HTR-8/SVneo (cell line): ENCODE data around the gene ROR1.
A peak's percentile ranks its signal among the peaks of the same experiment; 100 is the strongest.
"Not testable (repeated sequence)": the region's sequence is repeated elsewhere in the genome, so short reads cannot be mapped to it uniquely, and the experiment has no call there.

ENCODE experiments used
- DNase-seq: peaks from one replicate; pipeline ENCODE4 v3.0.0; 2011; ENCODE audit warnings: low spot score, mixed read lengths; ENCODE audit not compliant: insufficient read length
- FAIRE-seq: peaks from 2 replicates; lab custom pipeline; 2011; peaks lifted over from hg19 to GRCh38; lab: Jason Lieb, UNC

The ROR1 gene

DNA sequence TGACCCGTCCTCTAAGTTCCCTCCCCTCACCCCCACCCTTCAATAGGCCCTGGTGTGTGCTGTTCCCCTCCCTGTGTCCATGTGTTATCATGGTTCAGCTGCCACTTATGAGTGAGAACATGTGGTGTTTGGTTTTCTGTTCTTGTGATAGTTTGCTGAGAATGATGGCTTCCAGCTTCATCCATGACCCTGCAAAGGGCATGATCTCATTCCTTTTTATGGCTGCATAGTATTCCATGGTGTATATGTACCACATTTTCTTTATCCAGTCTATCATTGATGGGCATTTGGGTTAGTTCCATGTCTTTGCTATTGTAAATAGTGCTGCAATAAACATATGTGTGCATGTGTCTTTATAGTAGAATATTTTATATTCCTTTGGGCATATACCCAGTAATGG is 330.8 kb downstream of the ROR1 start:
- not testable (repeated sequence) for DNase-seq, FAIRE-seq

- no peak for FAIRE-seq
- DNase-seq = no peak
Measured at GRCh38 chr1:64107118-64107519, 333.3 kb downstream of the ROR1 start.

- FAIRE-seq (no peak), DNase-seq (no peak)
Measured at GRCh38 chr1:64107632-64108031, 333.8 kb downstream of the ROR1 start.

DNA sequence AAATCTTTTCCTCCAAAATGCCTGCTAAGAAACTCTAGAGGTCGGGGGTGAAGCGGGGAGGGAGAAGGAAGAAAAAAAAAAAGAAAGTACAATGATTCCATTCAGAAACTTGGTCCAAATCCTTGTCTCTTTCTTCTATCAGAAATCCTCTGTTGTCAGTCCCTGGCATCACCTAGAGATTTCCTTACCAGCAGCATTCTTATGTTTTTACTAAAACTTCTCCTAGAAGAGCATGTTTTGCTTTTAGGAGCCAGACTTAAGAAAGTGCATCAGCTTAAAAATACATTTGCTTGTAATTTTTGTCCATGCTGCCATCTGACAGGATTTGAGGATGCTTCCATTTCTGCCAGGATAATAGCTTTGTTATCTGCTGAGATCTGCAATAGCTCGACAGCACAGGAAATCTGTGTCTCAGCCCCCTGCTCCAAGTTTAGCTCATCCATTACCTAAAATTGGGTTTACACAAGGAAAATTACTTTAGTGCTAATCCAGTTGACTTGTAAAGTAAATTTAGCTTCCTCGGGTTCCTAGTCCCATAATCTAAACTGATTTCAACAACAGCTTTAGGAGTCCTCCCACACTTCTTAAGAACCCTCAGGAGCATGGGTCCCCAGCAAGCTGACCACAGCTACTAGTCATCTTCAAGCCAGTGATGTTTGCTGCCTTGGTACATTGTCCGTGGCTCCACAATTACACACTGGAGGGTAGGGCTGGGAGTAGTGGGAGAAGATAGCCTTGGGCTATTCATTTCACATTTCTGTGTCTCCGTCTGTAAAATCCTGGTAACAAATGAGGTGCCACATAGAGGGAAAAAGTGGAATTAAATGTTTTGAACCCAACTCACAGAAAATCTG is 337.3 kb downstream of the ROR1 start:
- no peak for DNase-seq
- FAIRE-seq = no peak

GRCh38 chr1:64111787-64112186 is 338.0 kb downstream of the ROR1 start:
- DNase-seq = no peak
- FAIRE-seq = no peak

DNA sequence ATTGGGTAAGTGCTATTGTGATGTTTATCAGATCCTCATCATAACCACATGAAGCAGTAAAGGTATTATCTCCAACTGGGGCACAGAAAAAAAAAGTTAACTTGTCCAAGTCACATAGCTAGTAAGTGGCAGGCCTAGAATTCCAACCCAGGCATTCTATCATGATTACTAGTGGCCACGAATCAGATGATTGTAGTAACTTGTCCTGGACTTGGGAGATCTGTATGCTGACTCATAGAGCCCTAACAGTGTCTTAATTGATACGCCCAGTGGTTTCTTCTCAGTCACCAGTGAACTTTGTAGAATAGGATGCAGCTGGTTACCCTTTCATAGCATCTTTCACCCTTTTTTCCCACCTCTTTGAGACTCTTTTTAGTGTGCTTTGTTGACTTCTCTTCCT is 338.5 kb downstream of the ROR1 start:
- FAIRE-seq (no peak), DNase-seq (no peak)

DNA sequence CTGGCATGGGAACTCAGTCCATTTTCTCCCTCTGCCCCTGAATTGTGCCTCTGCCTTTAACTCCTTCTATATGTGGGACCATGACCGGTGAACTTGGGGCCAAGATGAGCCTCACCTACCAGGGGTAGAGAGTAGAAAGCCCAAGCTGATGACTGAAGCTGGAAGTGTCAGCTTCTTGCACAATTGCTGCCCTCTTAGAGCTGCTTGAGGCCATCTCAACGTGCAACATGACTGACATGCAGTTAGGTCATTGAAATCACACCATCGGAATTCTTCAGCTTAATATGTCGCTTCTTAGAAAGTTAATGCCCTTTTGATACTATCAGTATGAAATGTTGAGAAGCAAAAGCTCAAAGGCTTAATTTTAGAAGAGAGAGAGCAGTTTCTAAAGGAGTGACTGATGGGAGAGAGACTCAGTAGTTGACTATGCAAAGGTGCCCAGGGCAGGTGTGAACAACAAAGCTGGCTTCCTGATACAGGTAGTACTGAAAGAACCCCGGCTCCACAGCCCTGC is 340.3 kb downstream of the ROR1 start:
- no peak for DNase-seq
- FAIRE-seq = no peak

GRCh38 chr1:64116537-64116936 is 342.7 kb downstream of the ROR1 start:
- no peak for FAIRE-seq

DNA sequence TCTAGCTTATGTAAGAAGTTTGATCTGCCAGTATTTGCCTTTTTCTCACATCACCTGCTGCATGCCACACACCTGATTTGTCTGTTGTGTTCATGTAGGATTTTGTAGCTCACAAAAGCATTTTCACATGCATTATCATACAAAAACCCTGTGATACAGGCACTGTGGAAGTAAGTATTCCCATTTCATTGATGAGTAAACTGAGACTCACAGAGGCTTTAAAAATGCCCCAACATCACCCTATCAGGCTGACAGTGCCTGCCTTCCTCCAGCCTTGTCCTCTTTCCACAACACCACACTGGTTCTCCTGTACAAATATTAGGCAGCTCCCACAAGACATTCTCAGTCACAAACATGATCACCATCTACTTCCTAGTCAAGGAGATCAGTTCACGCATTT is 343.7 kb downstream of the ROR1 start:
- DNase-seq = no peak
- no peak for FAIRE-seq

More at GRCh38 chr1:64116537-64116936, 342.7 kb downstream of the ROR1 start:
- DNase-seq = no peak

GRCh38 chr1:64121766-64122385 is 348.1 kb downstream of the ROR1 start:
- DNase-seq (no peak), FAIRE-seq (no peak)

DNA sequence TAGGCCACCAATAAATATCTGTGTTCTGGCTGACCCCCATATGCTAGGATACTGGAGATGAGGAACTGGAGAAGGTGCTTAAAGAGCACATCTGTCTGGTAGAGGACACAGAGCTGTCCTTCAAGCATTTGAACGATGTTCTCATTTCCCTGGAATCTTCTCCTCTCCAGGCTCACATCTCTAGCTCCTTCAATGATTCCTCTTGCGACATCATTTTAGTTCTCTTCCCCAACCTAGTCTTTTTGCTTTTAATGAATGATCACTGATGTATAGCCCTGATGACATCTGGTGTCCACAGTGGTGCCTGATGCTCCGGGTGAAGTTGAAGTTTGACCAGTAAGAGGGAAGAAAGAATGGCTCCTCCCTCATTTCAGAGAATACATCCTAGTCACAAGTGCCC is 348.8 kb downstream of the ROR1 start:
- DNase-seq (no peak), FAIRE-seq (no peak)

DNA sequence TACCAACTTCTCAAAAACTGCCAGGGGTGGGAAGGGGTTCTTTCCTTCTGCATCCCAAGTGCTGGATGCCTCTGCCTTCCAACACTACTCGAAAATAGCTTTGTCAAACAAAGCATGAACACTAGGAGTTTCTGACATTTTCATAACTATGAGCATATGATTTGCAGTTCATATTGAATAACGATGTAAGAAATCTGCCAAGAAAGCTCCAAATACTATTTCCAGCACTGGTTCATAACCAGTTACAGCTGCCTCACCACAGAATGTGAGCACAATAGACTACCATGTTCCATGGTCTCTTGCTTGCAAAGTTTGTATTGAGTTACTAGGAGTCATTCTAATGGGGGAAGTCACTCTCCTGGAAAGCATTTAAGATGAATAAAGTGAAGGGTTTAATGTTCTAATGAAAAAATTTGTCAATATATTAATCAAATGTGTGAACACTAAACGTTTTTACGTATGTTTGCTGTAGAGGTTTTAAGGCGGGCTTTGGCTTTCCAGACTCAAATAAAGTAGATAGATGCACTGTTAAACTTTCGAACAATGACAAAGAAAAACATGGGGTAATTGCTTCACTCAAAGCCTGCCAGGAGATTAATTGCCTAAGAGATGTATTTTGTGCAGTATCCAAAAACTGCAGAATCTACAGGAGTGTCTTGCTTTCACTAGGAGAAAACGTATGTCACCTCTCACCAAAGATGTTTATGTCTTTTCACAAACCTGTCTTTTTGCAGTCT is 351.1 kb downstream of the ROR1 start:
- DNase-seq = no peak
- FAIRE-seq = no peak

GRCh38 chr1:64126581-64126980 is 352.8 kb downstream of the ROR1 start:
- FAIRE-seq = no peak
- DNase-seq = no peak

- FAIRE-seq (no peak), DNase-seq (no peak)
Measured at GRCh38 chr1:64127297-64127696, 353.5 kb downstream of the ROR1 start.

DNA sequence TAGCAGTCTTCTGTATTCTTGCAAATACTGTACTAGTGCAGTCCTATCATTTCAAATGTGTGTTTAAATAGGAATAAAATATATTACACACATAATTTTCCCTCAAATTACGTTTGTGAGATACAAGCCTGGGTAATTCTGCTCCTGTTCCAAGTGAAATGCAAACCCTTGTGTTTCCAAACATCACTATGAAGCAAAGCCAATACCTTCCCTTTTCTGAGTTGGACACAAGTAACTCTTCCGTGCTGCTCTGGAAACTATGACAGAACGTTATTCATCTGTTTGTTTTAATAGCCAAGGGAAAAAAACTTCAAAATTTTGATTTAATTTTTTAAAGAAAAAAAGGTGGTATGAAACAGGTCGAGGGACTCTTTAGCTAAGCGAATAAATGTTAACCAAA is 355.9 kb downstream of the ROR1 start:
- no peak for DNase-seq
- FAIRE-seq = no peak

GRCh38 chr1:64131155-64131554 is 357.3 kb downstream of the ROR1 start:
- DNase-seq (no peak), FAIRE-seq (no peak)

- FAIRE-seq (peak; percentile 60), DNase-seq (peak; percentile 73)
Measured at GRCh38 chr1:64133036-64133435, 359.2 kb downstream of the ROR1 start.

- DNase-seq (no peak), FAIRE-seq (no peak)
Measured at GRCh38 chr1:64135462-64136223, 361.8 kb downstream of the ROR1 start.

GRCh38 chr1:64136296-64136695 is 362.5 kb downstream of the ROR1 start:
- FAIRE-seq = no peak
- DNase-seq = no peak

GRCh38 chr1:64136752-64137411 is 363.1 kb downstream of the ROR1 start:
- FAIRE-seq = peak; percentile 36
- peak; percentile 43 for DNase-seq
